ENCODE data around the gene PRTG. TPM values are rescaled to one million over a fixed set of nuclear protein-coding genes. Genes with fewer than 3 reads are reported as not detected.

The PRTG gene
- total RNA-seq, 2 experiments from 2014 or later = 0.15 TPM; not detected in 1

DNA sequence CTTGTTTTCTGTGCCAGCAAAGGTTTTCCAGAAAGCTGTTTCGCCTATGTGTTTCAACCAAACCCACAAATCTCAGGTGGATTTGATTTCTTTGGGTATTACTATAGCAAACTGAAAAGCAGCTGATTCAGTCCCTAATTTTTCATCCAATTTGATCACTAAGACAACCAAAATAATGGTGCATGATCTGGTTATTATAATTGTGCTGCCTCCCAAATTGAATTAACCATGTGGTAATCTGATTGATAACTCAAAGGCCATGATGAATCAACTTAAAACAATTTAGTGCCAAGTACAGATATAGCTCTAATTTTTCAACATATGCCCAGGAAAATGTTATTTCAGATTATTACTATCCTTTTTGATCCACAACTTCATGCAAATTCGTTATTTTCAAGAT, 30.6 kb downstream of the PRTG start:
- Histone ChIP-seq H3K9me2 (ENCODE audit: insufficient read depth, low read length) (no peaks in the 10 kb centered on the region), H3K9me3 (ENCODE audit: low read length) (no peaks in the 10 kb centered on the region), H3K4me3 (ENCODE audit: low read depth, low read length, poor library complexity, severe bottlenecking) (no peak overlapping the region), H3K4me2 (ENCODE audit: low read length) (no peak overlapping the region), H2AFZ (ENCODE audit: low read length) (no peak overlapping the region), H3K36me3 (ENCODE audit: insufficient read depth, low read length) (no peaks in the 10 kb centered on the region), H4K20me1 (ENCODE audit: insufficient read depth, low read length) (no peaks in the 10 kb centered on the region), H3K4me1 (ENCODE audit: insufficient read depth, low read length, poor library complexity, severe bottlenecking) (no peaks in the 10 kb centered on the region), H3K79me2 (ENCODE audit: insufficient read depth, low read depth, low read length) (no peaks in the 10 kb centered on the region), H3K27ac (ENCODE audit: low read depth, low read length, poor library complexity, severe bottlenecking) (no peak overlapping the region)
- CTCF ChIA-PET (ENCODE audit: unreplicated experiment) = interaction anchor here (0.6 kb wide), 1 partner anchor 1900 kb away, joined by 3 read pairs; no protein-coding TSS in a partner anchor
- no peak for DNase-seq (ENCODE audit: low spot score)
- POLR2A ChIA-PET = no interaction called here
- BruUV-seq (replicated peaks) = no TSS peak
- intact Hi-C loops (cut with micrococcal nuclease; ENCODE audit: unreplicated experiment) = no loop called here
- no peak for TF ChIP-seq EZH2phosphoT487 (IDR thresholded peaks at IDR 0.05; ENCODE audit: borderline replicate concordance, low read depth, low read length)
- TF ChIP-seq, protein P1, sequence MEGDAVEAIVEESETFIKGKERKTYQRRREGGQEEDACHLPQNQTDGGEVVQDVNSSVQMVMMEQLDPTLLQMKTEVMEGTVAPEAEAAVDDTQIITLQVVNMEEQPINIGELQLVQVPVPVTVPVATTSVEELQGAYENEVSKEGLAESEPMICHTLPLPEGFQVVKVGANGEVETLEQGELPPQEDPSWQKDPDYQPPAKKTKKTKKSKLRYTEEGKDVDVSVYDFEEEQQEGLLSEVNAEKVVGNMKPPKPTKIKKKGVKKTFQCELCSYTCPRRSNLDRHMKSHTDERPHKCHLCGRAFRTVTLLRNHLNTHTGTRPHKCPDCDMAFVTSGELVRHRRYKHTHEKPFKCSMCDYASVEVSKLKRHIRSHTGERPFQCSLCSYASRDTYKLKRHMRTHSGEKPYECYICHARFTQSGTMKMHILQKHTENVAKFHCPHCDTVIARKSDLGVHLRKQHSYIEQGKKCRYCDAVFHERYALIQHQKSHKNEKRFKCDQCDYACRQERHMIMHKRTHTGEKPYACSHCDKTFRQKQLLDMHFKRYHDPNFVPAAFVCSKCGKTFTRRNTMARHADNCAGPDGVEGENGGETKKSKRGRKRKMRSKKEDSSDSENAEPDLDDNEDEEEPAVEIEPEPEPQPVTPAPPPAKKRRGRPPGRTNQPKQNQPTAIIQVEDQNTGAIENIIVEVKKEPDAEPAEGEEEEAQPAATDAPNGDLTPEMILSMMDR (conservative IDR thresholded peaks at IDR 0.05; ENCODE audit: low read length) = no peak

DNA sequence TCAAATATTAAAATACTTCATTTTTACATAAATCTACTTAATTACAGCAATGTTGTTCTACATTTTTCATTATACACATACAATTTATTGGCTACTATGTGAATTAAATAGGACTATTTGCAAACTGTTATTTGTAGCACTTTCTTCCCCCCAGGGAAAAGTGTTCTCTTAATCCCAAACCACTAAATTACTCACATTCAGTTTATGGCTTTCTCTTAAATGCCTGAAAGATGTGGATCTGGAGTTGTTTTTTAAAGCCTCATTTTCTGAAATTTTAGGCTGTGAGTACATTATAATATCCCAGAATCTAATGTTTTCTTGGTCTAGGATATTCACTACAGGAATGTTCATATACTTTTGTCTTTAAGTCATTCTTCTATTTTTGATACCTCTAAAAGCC, 32.7 kb downstream of the PRTG start:
- Histone ChIP-seq H3K4me1 (ENCODE audit: insufficient read depth, low read length, poor library complexity, severe bottlenecking) (no peaks in the 10 kb centered on the region), H2AFZ (ENCODE audit: low read length) (no peak overlapping the region), H3K9me3 (ENCODE audit: low read length) (no peaks in the 10 kb centered on the region), H3K4me2 (ENCODE audit: low read length) (no peak overlapping the region), H3K27ac (ENCODE audit: low read depth, low read length, poor library complexity, severe bottlenecking) (no peak overlapping the region), H3K4me3 (ENCODE audit: low read depth, low read length, poor library complexity, severe bottlenecking) (no peak overlapping the region), H4K20me1 (ENCODE audit: insufficient read depth, low read length) (no peaks in the 10 kb centered on the region), H3K9me2 (ENCODE audit: insufficient read depth, low read length) (no peaks in the 10 kb centered on the region), H3K36me3 (ENCODE audit: insufficient read depth, low read length) (no peaks in the 10 kb centered on the region), H3K79me2 (ENCODE audit: insufficient read depth, low read depth, low read length) (no peaks in the 10 kb centered on the region)
- no TSS peak for BruUV-seq (replicated peaks)
- DNase-seq (ENCODE audit: low spot score) = no peak
- ChIA-PET POLR2A (no interaction called here), CTCF (ENCODE audit: unreplicated experiment) (no interaction called here)
- intact Hi-C loops (cut with micrococcal nuclease; ENCODE audit: unreplicated experiment) = no loop called here
- TF ChIP-seq EZH2phosphoT487 (IDR thresholded peaks at IDR 0.05; ENCODE audit: borderline replicate concordance, low read depth, low read length) = no peak

DNA sequence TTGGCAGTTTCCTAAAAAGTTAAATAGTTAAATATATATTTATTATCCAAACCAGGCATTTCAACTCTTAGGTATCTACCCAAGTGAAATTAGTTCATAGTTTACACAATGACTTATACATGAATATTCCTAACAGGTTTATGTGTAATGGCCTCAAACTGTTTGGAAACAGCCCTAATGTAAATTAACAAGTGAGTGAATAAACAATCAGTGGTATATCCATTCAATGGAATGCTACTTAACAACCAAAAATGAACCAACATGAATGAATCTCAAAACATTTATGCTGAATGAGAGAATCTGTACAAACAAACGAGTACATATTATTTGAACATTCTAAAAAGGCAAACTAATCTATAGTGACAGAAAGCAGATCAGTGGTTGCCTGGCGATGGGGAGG, 33.5 kb downstream of the PRTG start:
- no peaks in the 10 kb centered on the region for H3K9me2 ChIP-seq (ENCODE audit: insufficient read depth, low read length)
- POLR2A ChIA-PET = no interaction called here
- H3K4me3 ChIP-seq (ENCODE audit: low read depth, low read length, poor library complexity, severe bottlenecking) = no peak overlapping the region
- no peaks in the 10 kb centered on the region for H3K4me1 ChIP-seq (ENCODE audit: insufficient read depth, low read length, poor library complexity, severe bottlenecking)
- no peak overlapping the region for H3K27ac ChIP-seq (ENCODE audit: low read depth, low read length, poor library complexity, severe bottlenecking)
- no peak for TF ChIP-seq EZH2phosphoT487 (IDR thresholded peaks at IDR 0.05; ENCODE audit: borderline replicate concordance, low read depth, low read length)
- TF ChIP-seq, protein P1 (conservative IDR thresholded peaks at IDR 0.05; ENCODE audit: low read length) = no peak
- no TSS peak for BruUV-seq (replicated peaks)
- no peak for DNase-seq (ENCODE audit: low spot score)
- no peaks in the 10 kb centered on the region for H3K9me3 ChIP-seq (ENCODE audit: low read length)
- intact Hi-C loops (cut with micrococcal nuclease; ENCODE audit: unreplicated experiment) = no loop called here
- no peak overlapping the region for H2AFZ ChIP-seq (ENCODE audit: low read length)
- CTCF ChIA-PET (ENCODE audit: unreplicated experiment) = no interaction called here
- no peaks in the 10 kb centered on the region for H3K36me3 ChIP-seq (ENCODE audit: insufficient read depth, low read length)
- H3K79me2 ChIP-seq (ENCODE audit: insufficient read depth, low read depth, low read length) = no peaks in the 10 kb centered on the region
- H3K4me2 ChIP-seq (ENCODE audit: low read length) = no peak overlapping the region
- H4K20me1 ChIP-seq (ENCODE audit: insufficient read depth, low read length) = no peaks in the 10 kb centered on the region

All from OCI-LY7 (cell line).